HCT116 (cell line): Measurements from ENCODE around the gene MANBA. TPM values are rescaled to one million over a fixed set of nuclear protein-coding genes. Genes with fewer than 3 reads are reported as not detected.

ENCODE experiments used
- ATAC-seq: fragments of 200-7000 bp; cut with Tn5 transposase; 2 replicates; pipeline ENCODE4 v1.9.1; 2020; ENCODE audit warnings: mild to moderate bottlenecking, moderate library complexity
- BruUV-seq: library from RNA; stranded (reverse); fragments of 400-500 nt; replicated peaks from 2 replicates; lab custom pipeline; 2021; lab: Mats Ljungman, UMichigan
- CTCF ChIA-PET: fragments of 300-600 bp; sonication (Branson Sonifier 250); formaldehyde crosslinking; loops from one replicate; lab custom pipeline; 2021; ENCODE audit warnings: antibody characterized with exemption; lab: Charles Lee
- POLR2A ChIA-PET: fragments of 300-600, 350-600 bp; sonication (Branson Sonifier 250); formaldehyde crosslinking; loops from one replicate; lab custom pipeline; 2021; ENCODE audit warnings: antibody characterized with exemption; lab: Charles Lee
- RAD21 ChIA-PET, 2 experiments: fragments of 300-600 bp; sonication (Branson Sonifier 250); formaldehyde crosslinking; loops; one replicate each; lab custom pipeline; 2023; ENCODE audit warnings: low total read pairs in 2 of 2; ENCODE audit not compliant: uncharacterized antibody in 2 of 2, unreplicated experiment in 2 of 2, low non-redundant PET in 1 of 2; lab: Charles Lee
- DNase-seq: peaks from one replicate; pipeline ENCODE4 v3.0.0-alpha.2; 2010; ENCODE audit warnings: low read depth, low spot score
- H2AFZ ChIP-seq: fragments of 200-600 bp; shearing (Covaris generic), sonication (generic); 2 replicates; pipeline ENCODE4 v1.6.1; 2017; ENCODE audit warnings: low read depth, mixed run types, mixed read lengths, antibody characterized with exemption, low read length; ENCODE audit not compliant: poor library complexity, severe bottlenecking
- H3K27ac ChIP-seq: 2 replicates; pipeline ENCODE4 v1.5.1; 2012; ENCODE audit warnings: low read depth, low read length
- H3K27me3 ChIP-seq: fragments of 200-600 bp; sonication (generic); 2 replicates; pipeline ENCODE4 v1.6.1; 2016; ENCODE audit warnings: mixed run types, low read length, mixed read lengths; ENCODE audit not compliant: insufficient read depth
- H3K36me3 ChIP-seq, 2 experiments: fragments of 200-500 bp in 1 of 2; fragments of 200-600 bp in 1 of 2; sonication (Bioruptor generic) in 1 of 2; sonication (generic) in 1 of 2; 2 replicates each; pipeline versions ENCODE4 v1.5.1 to v1.6.1; 2014 to 2016; ENCODE audit warnings: low read length in 2 of 2, inconsistent platforms in 1 of 2, mixed read lengths in 1 of 2, mixed run types in 1 of 2; ENCODE audit not compliant: insufficient read depth in 2 of 2, control insufficient read depth in 1 of 2
- H3K4me1 ChIP-seq, 2 experiments: fragments of 200-600 bp in 1 of 2; sonication (generic) in 1 of 2; 2 replicates each; pipeline versions ENCODE4 v1.5.1 to v1.6.1; 2012 to 2017; ENCODE audit warnings: low read length in 2 of 2, inconsistent platforms in 1 of 2, mild to moderate bottlenecking in 1 of 2, mixed read lengths in 1 of 2, mixed run types in 1 of 2, moderate library complexity in 1 of 2; ENCODE audit not compliant: insufficient read depth in 2 of 2, control insufficient read depth in 1 of 2
- H3K4me2 ChIP-seq: fragments of 200-600 bp; sonication (generic); 2 replicates; pipeline ENCODE4 v1.6.1; 2017; ENCODE audit warnings: mixed run types, low read length, mixed read lengths
- H3K4me3 ChIP-seq, 2 experiments: fragments of 200-600 bp in 1 of 2; sonication (generic) in 1 of 2; replicated peaks in 1 of 2; 2 replicates each; pipeline ENCODE4 v1.5.1; 2011 to 2016; ENCODE audit warnings: low read length in 2 of 2, control low read depth in 1 of 2, low read depth in 1 of 2, mild to moderate bottlenecking in 1 of 2, mixed read lengths in 1 of 2, mixed run types in 1 of 2
- H3K79me2 ChIP-seq: fragments of 200-600 bp; sonication (generic); 2 replicates; pipeline ENCODE4 v1.6.1; 2017; ENCODE audit warnings: mild to moderate bottlenecking, mixed run types, low read length, moderate library complexity, mixed read lengths; ENCODE audit not compliant: insufficient read depth
- H3K9ac ChIP-seq: fragments of 200-600 bp; sonication (generic); 2 replicates; pipeline ENCODE4 v1.6.1; 2016; ENCODE audit warnings: low read length, mixed read lengths
- H3K9me2 ChIP-seq: fragments of 200-600 bp; sonication (generic), shearing (Covaris generic); 2 replicates; pipeline ENCODE4 v1.6.1; 2017; ENCODE audit warnings: mixed run types, mild to moderate bottlenecking, moderate library complexity; ENCODE audit not compliant: insufficient read depth
- H3K9me3 ChIP-seq, 2 experiments: fragments of 200-500 bp in 1 of 2; fragments of 200-600 bp in 1 of 2; sonication (Bioruptor generic) in 1 of 2; sonication (generic) in 1 of 2; 2 replicates each; pipeline ENCODE4 v1.6.1; 2014 to 2017; ENCODE audit warnings: low read length in 2 of 2, mixed read lengths in 2 of 2, inconsistent platforms in 1 of 2, low read depth in 1 of 2, mild to moderate bottlenecking in 1 of 2, mixed run types in 1 of 2, moderate library complexity in 1 of 2; ENCODE audit not compliant: control insufficient read depth in 1 of 2, insufficient read depth in 1 of 2
- H4K20me1 ChIP-seq: fragments of 200-600 bp; sonication (generic), shearing (Covaris generic); 2 replicates; pipeline ENCODE4 v1.6.1; 2017; ENCODE audit warnings: mixed run types, mild to moderate bottlenecking, moderate library complexity; ENCODE audit not compliant: insufficient read depth
- CEBPB ChIP-seq: IDR thresholded peaks from 2 replicates; pipeline ENCODE4 v1.6.1; 2012; ENCODE audit warnings: low read depth
- EZH2phosphoT487 ChIP-seq: fragments of 200-600 bp; IDR thresholded peaks from 2 replicates; pipeline ENCODE4 v1.6.1; 2018; ENCODE audit warnings: antibody characterized with exemption, borderline replicate concordance
- FOSL1 ChIP-seq: IDR thresholded peaks from 2 replicates; pipeline ENCODE4 v1.6.1; 2012; ENCODE audit warnings: low read depth
- JUND ChIP-seq: IDR thresholded peaks from 2 replicates; pipeline ENCODE4 v1.6.1; 2012
- POLR2A ChIP-seq: IDR thresholded peaks from 2 replicates; pipeline ENCODE4 v1.7.0; 2011; ENCODE audit warnings: borderline replicate concordance; ENCODE audit not compliant: insufficient read depth, insufficient read length; ENCODE audit errors: extremely low read depth
- POLR2AphosphoS5 ChIP-seq: IDR thresholded peaks from 2 replicates; pipeline ENCODE4 v1.6.1; 2011; ENCODE audit warnings: mild to moderate bottlenecking, low read depth, low read length, moderate library complexity
- SP1 ChIP-seq: IDR thresholded peaks from 2 replicates; pipeline ENCODE4 v1.6.1; 2012; ENCODE audit warnings: low read depth
- TCF7L2 ChIP-seq: IDR thresholded peaks from 2 replicates; pipeline ENCODE4 v1.7.0; 2011; ENCODE audit warnings: borderline replicate concordance, inconsistent platforms; ENCODE audit not compliant: insufficient read depth, insufficient read length; ENCODE audit errors: extremely low read depth
- ZBTB33 ChIP-seq: IDR thresholded peaks from 2 replicates; pipeline ENCODE4 v1.6.1; 2011; ENCODE audit warnings: mild to moderate bottlenecking, low read length, moderate library complexity; ENCODE audit not compliant: insufficient replicate concordance; ENCODE audit errors: extremely low read depth
- intact Hi-C: fragments of 100-400 bp; cut with micrococcal nuclease; formaldehyde crosslinking; loops from 2 replicates; pipeline ENCODE4 v1.10.0; 2022
- total RNA-seq: library from RNA; stranded (reverse); gene quantifications from one replicate; pipeline ENCODE4 v1.2.1, GENCODE V29; 2021; ENCODE audit not compliant: unreplicated experiment
- TF ChIP-seq, protein P1 (sequence below): IDR thresholded peaks from 2 replicates; pipeline ENCODE4 v1.6.1; 2012; ENCODE audit warnings: low read depth

MANBA gene
- total RNA-seq, 1 experiment from 2014 or later: 21.3 TPM

DNA sequence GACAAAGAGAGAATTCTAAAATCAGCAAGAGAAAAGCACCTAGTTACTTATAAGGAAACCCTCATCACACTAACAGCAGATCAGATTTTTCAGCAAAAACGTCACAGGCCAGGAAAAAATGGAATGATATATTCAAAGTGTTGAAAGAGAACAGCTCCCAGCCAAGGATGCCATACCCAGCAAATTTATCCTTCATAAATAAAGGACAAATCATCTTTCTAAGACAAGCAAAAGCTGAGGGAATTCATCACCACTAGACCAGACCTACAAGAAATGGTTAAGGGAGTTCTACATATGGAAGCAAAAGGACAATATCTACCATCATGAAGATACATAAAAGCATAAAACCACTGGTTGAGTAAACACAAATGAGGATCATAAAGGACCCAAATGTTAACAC is 53.6 kb downstream of the MANBA start:
- TF ChIP-seq SP1: no peak
- TF ChIP-seq FOSL1: no peak
- TF ChIP-seq, protein P1, sequence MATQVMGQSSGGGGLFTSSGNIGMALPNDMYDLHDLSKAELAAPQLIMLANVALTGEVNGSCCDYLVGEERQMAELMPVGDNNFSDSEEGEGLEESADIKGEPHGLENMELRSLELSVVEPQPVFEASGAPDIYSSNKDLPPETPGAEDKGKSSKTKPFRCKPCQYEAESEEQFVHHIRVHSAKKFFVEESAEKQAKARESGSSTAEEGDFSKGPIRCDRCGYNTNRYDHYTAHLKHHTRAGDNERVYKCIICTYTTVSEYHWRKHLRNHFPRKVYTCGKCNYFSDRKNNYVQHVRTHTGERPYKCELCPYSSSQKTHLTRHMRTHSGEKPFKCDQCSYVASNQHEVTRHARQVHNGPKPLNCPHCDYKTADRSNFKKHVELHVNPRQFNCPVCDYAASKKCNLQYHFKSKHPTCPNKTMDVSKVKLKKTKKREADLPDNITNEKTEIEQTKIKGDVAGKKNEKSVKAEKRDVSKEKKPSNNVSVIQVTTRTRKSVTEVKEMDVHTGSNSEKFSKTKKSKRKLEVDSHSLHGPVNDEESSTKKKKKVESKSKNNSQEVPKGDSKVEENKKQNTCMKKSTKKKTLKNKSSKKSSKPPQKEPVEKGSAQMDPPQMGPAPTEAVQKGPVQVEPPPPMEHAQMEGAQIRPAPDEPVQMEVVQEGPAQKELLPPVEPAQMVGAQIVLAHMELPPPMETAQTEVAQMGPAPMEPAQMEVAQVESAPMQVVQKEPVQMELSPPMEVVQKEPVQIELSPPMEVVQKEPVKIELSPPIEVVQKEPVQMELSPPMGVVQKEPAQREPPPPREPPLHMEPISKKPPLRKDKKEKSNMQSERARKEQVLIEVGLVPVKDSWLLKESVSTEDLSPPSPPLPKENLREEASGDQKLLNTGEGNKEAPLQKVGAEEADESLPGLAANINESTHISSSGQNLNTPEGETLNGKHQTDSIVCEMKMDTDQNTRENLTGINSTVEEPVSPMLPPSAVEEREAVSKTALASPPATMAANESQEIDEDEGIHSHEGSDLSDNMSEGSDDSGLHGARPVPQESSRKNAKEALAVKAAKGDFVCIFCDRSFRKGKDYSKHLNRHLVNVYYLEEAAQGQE: no peak
- no peak for TF ChIP-seq ZBTB33
- TF ChIP-seq TCF7L2: no peak
- no peak for TF ChIP-seq JUND
- no peak for TF ChIP-seq CEBPB
- no peak for TF ChIP-seq POLR2A
- no peak for TF ChIP-seq POLR2AphosphoS5
- TF ChIP-seq EZH2phosphoT487: no peak
- TF ChIP-seq, all 23 proteins: peak for 0
- POLR2A ChIA-PET: no interaction called here

More for the DNA sequence above, 53.6 kb downstream of the MANBA start:
- DNase-seq (no peak), ATAC-seq (no peak)
- no peak overlapping the region for H3K27ac ChIP-seq
- H4K20me1 ChIP-seq: no peaks in the 10 kb centered on the region
- no peaks in the 10 kb centered on the region for H3K9me3 ChIP-seq
- H3K4me2 ChIP-seq: no peak overlapping the region
- no peaks in the 10 kb centered on the region for H3K36me3 ChIP-seq
- CTCF ChIA-PET: no interaction called here
- no peaks in the 10 kb centered on the region for H3K27me3 ChIP-seq
- RAD21 ChIA-PET: no interaction called here
- no peak overlapping the region for H2AFZ ChIP-seq
- intact Hi-C loops: no loop called here
- no peaks in the 10 kb centered on the region for H3K4me1 ChIP-seq
- no peaks in the 10 kb centered on the region for H3K79me2 ChIP-seq
- BruUV-seq: no TSS peak
- no peak overlapping the region for H3K9ac ChIP-seq
- H3K9me2 ChIP-seq: no peaks in the 10 kb centered on the region
- H3K4me3 ChIP-seq: no peak overlapping the region
